SK-MEL-5 (cell line): ENCODE results near the gene UBXN2A. TPM values are rescaled to one million over a fixed set of nuclear protein-coding genes. Genes with fewer than 3 reads are reported as not detected.
A peak's percentile ranks its signal among the peaks of the same experiment; 100 is the strongest.
"Not testable (repeated sequence)": the region's sequence is repeated elsewhere in the genome, so short reads cannot be mapped to it uniquely, and the experiment has no call there.

ENCODE experiments used
- DNase-seq: peaks from one replicate; pipeline ENCODE4 v3.0.0-alpha.2; 2016; ENCODE audit warnings: low read depth, low spot score
- in situ Hi-C: cut with HindIII; loops from 2 replicates; pipeline ENCODE4 v1.10.0; 2016; ENCODE audit warnings: low sequenced_read_pairs, high pct_unique_total_duplicates, low pct_unique_long_range_greater_than_20kb
- total RNA-seq: library from RNA; depleted of rRNA; stranded (reverse); fragments of >200 nt; shearing (Covaris generic); gene quantifications from 2 replicates; pipeline ENCODE4 v1.2.3, GENCODE V29; 2014

UBXN2A gene
- total RNA-seq, 1 experiment from 2014 or later = 39.4 TPM

DNA sequence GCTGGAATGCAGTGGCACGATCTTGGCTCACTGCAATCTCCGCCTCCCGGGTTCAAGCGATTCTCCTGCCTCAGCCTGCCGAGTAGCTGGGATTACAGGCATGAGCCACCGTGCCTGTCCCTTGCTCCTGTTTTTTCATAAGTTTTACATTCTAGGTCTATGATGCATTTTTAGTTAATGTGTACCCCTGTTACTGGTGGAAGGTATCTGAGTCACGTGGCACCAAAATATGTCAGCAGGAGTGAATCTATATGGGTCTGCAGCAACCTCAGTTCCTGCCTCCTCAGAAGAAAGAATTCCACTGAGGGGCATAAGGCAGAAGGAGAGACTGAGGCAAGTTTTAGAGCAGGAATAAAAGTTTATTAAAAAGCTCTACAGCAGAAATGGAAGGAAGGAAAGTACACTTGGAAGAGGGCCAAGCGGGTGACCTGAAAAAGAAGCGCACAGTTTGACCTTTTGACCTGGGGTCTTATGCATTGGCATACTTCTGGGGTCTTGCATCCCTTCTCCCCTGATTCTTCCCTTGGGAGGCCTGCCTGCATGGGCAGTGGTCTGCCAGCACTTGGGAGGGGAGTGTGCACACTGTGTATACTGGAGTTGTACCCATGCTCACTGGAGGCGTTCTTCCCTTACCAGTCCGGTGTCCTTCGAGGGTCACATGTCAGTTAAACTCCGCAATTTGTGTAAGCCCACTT lies 68.6 kb downstream of the UBXN2A start:
- no peak for DNase-seq
- in situ Hi-C loops = no loop called here

- no peak for DNase-seq
- in situ Hi-C loops = no loop called here
These were observed 69.1 kb downstream of the UBXN2A start for GRCh38 chr2:24009367-24009679.

GRCh38 chr2:24009680-24010476 lies 69.6 kb downstream of the UBXN2A start, which contains the start of gene MFSD2B:
TSS of gene MFSD2B (plus strand) at chr2:24010085. CDS start at chr2:24010097, 12 bp downstream.
- in situ Hi-C loops = no loop called here
- DNase-seq = no peak

DNA sequence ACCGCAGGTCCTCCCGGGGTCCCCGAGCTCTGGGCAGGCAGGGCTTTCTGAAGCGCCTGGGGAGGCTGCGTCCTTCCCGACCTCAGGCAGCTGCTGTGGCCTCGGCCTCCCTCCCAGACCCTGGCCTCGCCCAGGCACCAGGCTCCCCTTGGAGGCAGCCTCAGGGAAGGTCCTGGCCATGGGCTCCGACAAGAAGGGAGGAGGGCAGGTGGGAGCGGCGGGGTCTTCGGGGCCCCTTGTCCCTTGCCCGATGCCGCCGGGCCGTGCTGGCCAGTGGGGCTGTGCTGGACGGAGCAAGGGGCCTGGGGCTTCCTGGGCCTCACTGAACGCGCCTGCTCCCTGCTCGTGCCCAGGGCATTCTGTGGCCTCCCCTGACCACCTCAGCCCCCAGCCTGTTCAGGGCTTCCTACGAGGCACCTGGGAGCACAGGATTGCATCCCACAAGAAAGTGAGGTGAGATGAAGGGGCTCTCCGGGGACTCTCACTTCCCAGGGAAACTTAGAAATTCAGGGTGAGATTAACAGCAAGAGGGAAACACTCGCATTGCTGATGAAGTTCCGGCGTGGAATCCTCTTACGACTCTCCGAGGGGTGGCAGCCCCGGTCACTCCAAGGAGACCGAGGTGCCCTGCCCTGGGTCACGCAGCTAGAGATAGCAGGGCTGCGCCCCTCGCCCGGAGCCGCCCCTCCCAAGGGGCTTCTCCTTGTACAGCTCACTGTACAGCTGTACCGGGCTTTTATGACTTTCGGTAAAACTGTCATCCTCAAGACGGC lies 70.4 kb downstream of the UBXN2A start:
- DNase-seq = no peak
- in situ Hi-C loops = no loop called here

DNA sequence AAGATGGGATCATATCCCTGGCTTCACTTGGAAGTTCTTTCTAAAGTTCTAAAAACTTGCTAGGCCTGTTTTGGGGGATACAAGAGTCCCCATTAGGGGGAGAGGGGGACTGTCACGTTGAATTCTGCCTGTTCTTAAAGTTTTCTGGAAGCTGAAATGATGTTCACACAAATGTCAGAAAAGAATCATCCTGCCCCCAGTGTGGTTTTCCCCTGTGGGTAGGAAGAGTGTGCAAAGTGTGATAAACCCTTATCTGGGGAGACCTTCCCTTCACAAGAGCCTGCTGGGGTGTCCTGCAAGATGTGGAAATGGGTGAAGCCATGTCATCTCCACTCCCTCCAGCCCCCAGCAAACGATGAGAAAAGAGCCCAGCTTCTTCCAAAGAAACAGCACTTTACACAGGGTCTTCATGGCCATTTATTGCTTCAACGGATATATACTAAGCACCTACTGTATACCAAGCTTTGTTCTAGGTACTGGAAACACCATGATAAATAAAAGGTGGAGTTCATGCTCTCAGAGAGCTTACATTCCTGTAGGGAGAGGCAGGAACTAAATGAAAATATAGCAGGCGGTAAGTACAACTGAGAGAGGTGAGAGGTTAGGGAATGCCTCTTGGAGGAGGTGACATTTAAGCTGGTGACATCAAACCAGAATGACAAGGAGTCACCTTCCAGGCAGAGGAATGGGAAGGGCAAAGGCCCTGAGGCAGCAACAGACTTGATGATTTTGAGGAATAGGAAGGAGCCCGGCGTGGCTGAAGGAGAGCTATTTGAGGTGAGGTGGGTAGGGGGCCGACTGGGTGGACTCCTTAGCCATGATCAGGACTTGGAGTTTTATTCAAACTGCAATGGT lies 71.2 kb downstream of the UBXN2A start:
- in situ Hi-C loops = no loop called here
- DNase-seq = no peak

GRCh38 chr2:24012521-24013188 lies 72.4 kb downstream of the UBXN2A start:
- no peak for DNase-seq
- in situ Hi-C loops = no loop called here

DNA sequence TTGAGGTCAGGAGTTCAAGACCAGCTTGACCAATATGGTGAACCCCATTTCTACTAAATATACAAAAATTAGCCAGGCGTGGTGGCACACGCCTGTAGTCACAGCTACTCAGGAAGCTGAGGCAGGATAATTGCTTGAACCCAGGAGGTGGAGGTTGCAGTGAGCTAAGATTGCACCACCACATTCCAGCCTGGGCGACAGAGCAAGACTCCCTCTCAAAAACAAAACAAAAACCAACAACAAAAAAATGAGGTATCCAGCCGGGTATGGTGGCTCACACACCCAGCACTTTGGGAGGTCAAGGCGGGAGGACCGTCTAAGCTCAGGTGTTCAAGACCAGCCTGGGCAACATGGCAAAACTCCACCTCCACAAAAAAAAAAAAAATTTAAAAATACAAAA lies 74.6 kb downstream of the UBXN2A start:
- DNase-seq, in situ Hi-C loops: not testable (repeated sequence)

GRCh38 chr2:24015562-24016375 lies 75.5 kb downstream of the UBXN2A start:
- DNase-seq = no peak
- in situ Hi-C loops = no loop called here

- in situ Hi-C loops = no loop called here
- no peak for DNase-seq
These were observed 76.1 kb downstream of the UBXN2A start for GRCh38 chr2:24016376-24016761.

DNA sequence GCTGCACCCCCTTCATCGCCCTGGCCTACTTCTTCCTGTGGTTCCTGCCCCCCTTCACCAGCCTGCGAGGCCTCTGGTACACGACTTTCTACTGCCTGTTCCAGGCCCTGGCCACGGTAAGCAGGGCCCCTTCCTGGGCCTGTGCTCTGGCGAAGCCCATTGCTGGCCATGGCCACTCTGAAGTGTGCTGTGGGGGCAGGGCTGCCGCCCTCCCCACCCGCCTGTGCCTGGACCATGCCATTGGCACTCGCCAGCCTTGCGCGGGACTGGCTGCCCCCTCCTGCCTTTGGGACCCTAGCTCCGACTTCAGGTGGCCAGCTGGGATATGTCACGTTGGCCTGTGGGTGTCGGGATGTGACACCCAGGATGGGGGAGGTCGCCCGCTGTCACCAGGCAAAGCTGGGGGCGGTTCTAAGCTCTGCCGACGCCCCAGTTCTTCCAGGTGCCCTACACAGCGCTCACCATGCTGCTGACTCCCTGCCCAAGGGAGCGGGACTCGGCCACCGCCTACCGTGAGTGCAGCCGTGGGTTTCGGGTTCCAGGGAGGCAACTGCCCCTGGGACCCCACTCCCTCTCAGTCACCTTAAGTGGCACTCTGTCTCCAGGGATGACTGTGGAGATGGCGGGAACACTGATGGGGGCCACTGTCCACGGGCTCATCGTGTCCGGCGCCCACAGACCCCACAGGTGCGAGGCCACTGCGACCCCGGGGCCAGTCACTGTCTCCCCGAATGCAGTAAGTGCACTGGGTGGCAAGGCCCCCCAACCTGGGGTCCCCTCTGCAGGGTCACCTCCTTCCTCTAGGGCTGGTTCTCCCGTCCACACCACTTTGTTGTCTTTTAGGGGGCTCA lies 76.8 kb downstream of the UBXN2A start:
- DNase-seq = no peak
- in situ Hi-C loops = no loop called here

DNA sequence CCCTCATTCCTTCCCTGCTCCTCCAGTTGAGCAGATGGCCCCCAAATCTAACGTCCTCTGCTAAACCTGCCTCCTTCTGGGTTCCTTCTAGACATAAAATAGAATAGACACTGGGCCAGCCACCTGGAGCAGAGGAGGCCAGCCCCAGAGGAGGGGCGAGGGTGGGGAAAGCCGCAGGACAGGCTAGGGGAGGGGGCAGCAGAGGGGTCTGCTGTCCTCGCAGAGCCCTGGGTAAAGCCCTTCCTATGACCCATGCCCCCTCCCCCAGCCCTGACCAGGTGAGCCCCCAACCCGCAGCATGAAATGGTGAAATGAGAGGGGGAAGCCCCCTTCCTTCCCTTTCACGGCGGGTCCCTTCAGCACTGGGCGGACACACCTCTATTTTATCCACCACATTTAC lies 77.4 kb downstream of the UBXN2A start:
- no peak for DNase-seq
- in situ Hi-C loops = no loop called here

GRCh38 chr2:24018241-24018640 lies 78.0 kb downstream of the UBXN2A start:
- DNase-seq = no peak
- in situ Hi-C loops = no loop called here

DNA sequence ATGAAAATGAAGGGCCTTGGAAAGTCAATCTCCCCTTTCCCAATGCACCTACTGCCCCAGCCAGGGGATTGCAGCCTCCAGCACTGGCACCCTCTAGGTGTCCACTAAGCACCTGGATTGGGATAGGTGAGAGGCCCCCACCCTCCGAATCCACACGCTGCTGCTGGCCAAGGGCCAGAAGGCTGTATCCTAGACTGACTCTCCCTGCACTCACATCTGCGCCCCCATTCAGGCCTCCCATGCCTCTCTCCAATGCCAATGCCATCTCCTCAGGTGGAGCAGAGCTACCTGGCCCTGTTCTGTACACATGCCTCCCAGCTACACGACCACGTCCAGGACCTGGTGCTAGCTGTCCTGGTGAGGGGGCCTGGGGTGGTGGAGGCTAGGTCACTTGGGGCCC lies 79.5 kb downstream of the UBXN2A start:
- in situ Hi-C loops = no loop called here
- no peak for DNase-seq

DNA sequence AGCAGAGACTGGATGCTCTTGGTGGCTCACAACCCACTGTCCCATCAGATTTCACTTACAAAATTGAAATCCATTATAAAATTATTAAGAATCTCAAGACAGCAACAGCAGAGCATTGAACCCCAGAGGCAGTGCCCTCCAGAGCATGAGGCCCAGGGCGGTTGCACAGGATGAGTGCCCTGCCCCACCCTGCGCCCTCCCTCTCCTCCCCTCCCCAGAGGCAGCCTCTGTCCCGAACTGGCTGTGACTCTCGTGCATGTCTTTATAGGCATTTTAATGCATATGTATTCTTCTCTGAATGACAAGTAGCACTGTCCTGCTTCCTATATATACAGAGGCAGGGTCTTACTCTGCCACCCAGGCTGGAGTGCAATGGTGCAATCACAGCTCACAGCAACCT lies 80.0 kb downstream of the UBXN2A start:
- no peak for DNase-seq
- in situ Hi-C loops = no loop called here

GRCh38 chr2:24021122-24021998 lies 81.1 kb downstream of the UBXN2A start:
- in situ Hi-C loops = no loop called here
- peak; percentile 66 for DNase-seq
